ENCODE data around the gene FGF18. TPM values are rescaled to one million over a fixed set of nuclear protein-coding genes. Genes with fewer than 3 reads are reported as not detected.

FGF18 gene
- total RNA-seq, 1 experiment from 2014 or later = 0.94 TPM

GRCh38 chr5:171432583-171433351 is 13.3 kb downstream of the FGF18 start:
- no peak for DNase-seq
- peaks cover 18 to 30% of the 10 kb centered on the region in 2 experiments for H3K4me1 Mint-ChIP-seq
- Histone ChIP-seq H3K79me1 (ENCODE audit: insufficient read depth, low read depth, low read length, poor library complexity, severe bottlenecking) (no peaks in the 10 kb centered on the region), H3K79me2 (ENCODE audit: insufficient read depth, low read length) (no peaks in the 10 kb centered on the region), H2BK15ac (ENCODE audit: low read depth, low read length) (no peak overlapping the region), H4K20me1 (ENCODE audit: control insufficient read depth, insufficient read depth, insufficient read length) (no peaks in the 10 kb centered on the region), H2BK12ac (ENCODE audit: insufficient read length, low read depth, low read length) (no peak overlapping the region), H2AFZ (ENCODE audit: low read length) (no peak overlapping the region), H2BK120ac (ENCODE audit: low read depth, low read length, poor library complexity, severe bottlenecking) (no peak overlapping the region), H2AK5ac (ENCODE audit: insufficient read length, low read length) (no peak overlapping the region), H3K23me2 (ENCODE audit: insufficient read length, low read depth, low read length, poor library complexity, severe bottlenecking) (no peaks in the 10 kb centered on the region), H2BK5ac (ENCODE audit: insufficient read length, low read length) (no peak overlapping the region), H3K4me1 (ENCODE audit: insufficient read depth, low read length) (peaks cover 3% of the 10 kb centered on the region; the same call in 1 of the 2 replicates), H3K9ac (ENCODE audit: extremely low read depth, insufficient read length, low read length) (no peak overlapping the region), H4K8ac (replicated peaks; ENCODE audit: insufficient read length, low read depth, low read length) (no peak overlapping the region), H4K91ac (ENCODE audit: insufficient read length, low read depth, low read length) (no peak overlapping the region), H3K56ac (ENCODE audit: insufficient read length, low read depth, low read length) (no peak overlapping the region), H3K27me3 (ENCODE audit: insufficient read depth, low read length) (no peaks in the 10 kb centered on the region), H3K27ac (ENCODE audit: insufficient read length, low read depth, low read length) (no peak overlapping the region), H2BK20ac (ENCODE audit: low read depth, low read length, poor library complexity, severe bottlenecking) (no peak overlapping the region), H3K4me2 (ENCODE audit: insufficient read depth, insufficient read length, low read length) (no peak overlapping the region), H3K23ac (ENCODE audit: insufficient read length, low read depth, low read length) (no peak overlapping the region), H3K4ac (ENCODE audit: low read depth, low read length) (no peak overlapping the region), H4K5ac (ENCODE audit: insufficient read length, low read depth, low read length) (no peak overlapping the region), H3K9me3 (ENCODE audit: control insufficient read depth, low read depth, low read length) (no peaks in the 10 kb centered on the region), H3K18ac (ENCODE audit: insufficient read length, low read depth, low read length) (no peak overlapping the region), H3T11ph (ENCODE audit: low read length) (no peak overlapping the region), H3K14ac (ENCODE audit: insufficient read depth, low read length) (no peak overlapping the region)
- H3K4me3 Mint-ChIP-seq = no peak overlapping the region; a peak in 1 of 5 replicates
- WGBS (ENCODE audit: extremely low coverage, insufficient read length, low lambda C conversion rate) = no CpG with 5 or more reads among the region's 16 CpGs
- H3K27me3 Mint-ChIP-seq (ENCODE audit: low read depth) = no peaks in the 10 kb centered on the region; the same call in 1 of the 2 replicates
- H3K9me3 Mint-ChIP-seq = no peaks in the 10 kb centered on the region
- no peak for TF ChIP-seq CTCF (conservative IDR thresholded peaks at IDR 0.05)
- peaks cover 0 to 3% (median 0%) of the 10 kb centered on the region in 3 experiments; a peak in 2 of 7 replicates for H3K36me3 Mint-ChIP-seq (ENCODE audit: insufficient read depth in 1 of 3, low read depth in 3 of 3)
- H3K27ac Mint-ChIP-seq = no peak overlapping the region; a peak in 1 of 7 replicates
